ENCODE measurements around the gene THAP11. TPM values are rescaled to one million over a fixed set of nuclear protein-coding genes. Genes with fewer than 3 reads are reported as not detected.

Gene THAP11
- total RNA-seq: 30.8 and 36.8 TPM in 2 replicates

- DNase-seq (ENCODE audit: extremely low read depth, low read depth, low spot score): peak; percentile 77
Observed at GRCh38 chr16:67841816-67842508, at the start of gene THAP11. Gene THAP11, plus strand, starts transcription at chr16:67842320. Its CDS starts 235 bp downstream, at chr16:67842555.

GRCh38 chr16:67796099-67796718 lies 45.9 kb upstream of the THAP11 start:
- no peak for DNase-seq (ENCODE audit: extremely low read depth, low read depth, low spot score)

- DNase-seq (ENCODE audit: extremely low read depth, low read depth, low spot score): no peak
Observed at GRCh38 chr16:67800338-67800926, 41.7 kb upstream of the THAP11 start.

- no peak for DNase-seq (ENCODE audit: extremely low read depth, low read depth, low spot score)
Observed at GRCh38 chr16:67801241-67801640, 40.9 kb upstream of the THAP11 start.

- DNase-seq (ENCODE audit: extremely low read depth, low read depth, low spot score): no peak
Observed at GRCh38 chr16:67801883-67802282, 40.2 kb upstream of the THAP11 start.

GRCh38 chr16:67803894-67804293 lies 38.2 kb upstream of the THAP11 start:
- DNase-seq (ENCODE audit: extremely low read depth, low read depth, low spot score): no peak

- DNase-seq (ENCODE audit: extremely low read depth, low read depth, low spot score): no peak
Observed at GRCh38 chr16:67804853-67805542, 37.1 kb upstream of the THAP11 start.

GRCh38 chr16:67805718-67806427 lies 36.2 kb upstream of the THAP11 start:
- DNase-seq (ENCODE audit: extremely low read depth, low read depth, low spot score): no peak

GRCh38 chr16:67806428-67807147 lies 35.5 kb upstream of the THAP11 start, which contains the start of the genes RANBP10 and TSNAXIP1:
Gene RANBP10, minus strand, starts transcription at chr16:67806560. Its CDS starts 24 bp downstream, at chr16:67806536.
Gene TSNAXIP1, plus strand, starts transcription at chr16:67806889. Its CDS starts 261 bp downstream, at chr16:67807150.
- peak; percentile 94 for DNase-seq (ENCODE audit: extremely low read depth, low read depth, low spot score)

GRCh38 chr16:67807148-67807682 lies 34.9 kb upstream of the THAP11 start:
- DNase-seq (ENCODE audit: extremely low read depth, low read depth, low spot score): no peak

GRCh38 chr16:67811899-67812298 lies 30.2 kb upstream of the THAP11 start:
- DNase-seq (ENCODE audit: extremely low read depth, low read depth, low spot score): no peak

GRCh38 chr16:67814567-67814966 lies 27.6 kb upstream of the THAP11 start:
- DNase-seq (ENCODE audit: extremely low read depth, low read depth, low spot score): no peak

- no peak for DNase-seq (ENCODE audit: extremely low read depth, low read depth, low spot score)
Observed at GRCh38 chr16:67820608-67821259, 21.4 kb upstream of the THAP11 start.

- no peak for DNase-seq (ENCODE audit: extremely low read depth, low read depth, low spot score)
Observed at GRCh38 chr16:67822511-67822910, 19.6 kb upstream of the THAP11 start.

GRCh38 chr16:67825119-67825518 lies 17.0 kb upstream of the THAP11 start:
- no peak for DNase-seq (ENCODE audit: extremely low read depth, low read depth, low spot score)

GRCh38 chr16:67825906-67826305 lies 16.2 kb upstream of the THAP11 start:
- DNase-seq (ENCODE audit: extremely low read depth, low read depth, low spot score): no peak

GRCh38 chr16:67828651-67829050 lies 13.5 kb upstream of the THAP11 start:
- no peak for DNase-seq (ENCODE audit: extremely low read depth, low read depth, low spot score)

GRCh38 chr16:67833030-67833414 lies 9.1 kb upstream of the THAP11 start:
- no peak for DNase-seq (ENCODE audit: extremely low read depth, low read depth, low spot score)
